Measurements from ENCODE around the gene TBC1D2B. TPM values are rescaled to one million over a fixed set of nuclear protein-coding genes. Genes with fewer than 3 reads are reported as not detected.
"Not testable (repeated sequence)": the region's sequence is repeated elsewhere in the genome, so short reads cannot be mapped to it uniquely, and the experiment has no call there.

The TBC1D2B gene
- total and polyA plus RNA-seq, 3 donors from 2014 or later, result 28.9 to 41.5 (median 40.6) TPM

GRCh38 chr15:77980098-77980497, 97.4 kb downstream of the TBC1D2B start:
- WGBS, 2 donors, result 89% methylated on average over 4 of the region's 8 CpGs; no CpG with 5 or more reads in 1 of the 2 donors
- Histone ChIP-seq H3K4me1 (peaks cover 5% of the 10 kb centered on the region), H3K9me3 (no peaks in the 10 kb centered on the region), H3K36me3 (ENCODE audit: low read depth, missing control alignments) (no peaks in the 10 kb centered on the region), H3K27ac (no peak overlapping the region), H3K27me3 (no peaks in the 10 kb centered on the region), H3K4me3 (no peak overlapping the region)
- intact Hi-C loops (cut with DNase I; ENCODE audit: low total_unique reads), result no loop called here
- TF ChIP-seq POLR2A (IDR thresholded peaks at IDR 0.05) (no peak), CTCF (IDR thresholded peaks at IDR 0.05) (no peak)
- DNase-seq, result no peak

GRCh38 chr15:77979157-77979556, 98.4 kb downstream of the TBC1D2B start:
- not testable (repeated sequence) for DNase-seq

GRCh38 chr15:77978759-77979145, 98.8 kb downstream of the TBC1D2B start:
- no CpG with 5 or more reads among the region's 13 CpGs for WGBS, 2 donors

More at GRCh38 chr15:77979157-77979556, 98.4 kb downstream of the TBC1D2B start:
- H3K9me3 ChIP-seq; intact Hi-C loops (cut with DNase I; ENCODE audit: low total_unique reads); H3K4me1 ChIP-seq; H3K4me3 ChIP-seq; H3K27me3 ChIP-seq; H3K27ac ChIP-seq; H3K36me3 ChIP-seq (ENCODE audit: low read depth, missing control alignments): not testable (repeated sequence)
- whole genome bisulfite sequencing, 2 donors, result 93 to 95% methylated on average over 5 to 8 of the region's 8 CpGs

GRCh38 chr15:77977903-77978758, 99.4 kb downstream of the TBC1D2B start:
- intact Hi-C loops (cut with DNase I; ENCODE audit: low total_unique reads); H3K4me1 ChIP-seq; DNase-seq; H3K4me3 ChIP-seq; H3K27me3 ChIP-seq; H3K9me3 ChIP-seq; H3K27ac ChIP-seq; H3K36me3 ChIP-seq (ENCODE audit: low read depth, missing control alignments): not testable (repeated sequence)
- 94 to 100% methylated on average over 2 to 18 of the region's 19 CpGs for WGBS, 2 donors

More at GRCh38 chr15:77978759-77979145, 98.8 kb downstream of the TBC1D2B start:
- H3K36me3 ChIP-seq (ENCODE audit: low read depth, missing control alignments); H3K27me3 ChIP-seq; H3K9me3 ChIP-seq; H3K27ac ChIP-seq; H3K4me3 ChIP-seq; intact Hi-C loops (cut with DNase I; ENCODE audit: low total_unique reads); DNase-seq; H3K4me1 ChIP-seq: not testable (repeated sequence)

- H3K4me3 ChIP-seq; H3K27ac ChIP-seq; intact Hi-C loops (cut with DNase I; ENCODE audit: low total_unique reads); H3K36me3 ChIP-seq (ENCODE audit: low read depth, missing control alignments); H3K27me3 ChIP-seq; DNase-seq; H3K9me3 ChIP-seq; H3K4me1 ChIP-seq: not testable (repeated sequence)
- WGBS, 2 donors, result 83 to 88% methylated on average over 12 to 25 of the region's 26 CpGs
These were observed 100.6 kb downstream of the TBC1D2B start for GRCh38 chr15:77976760-77977525.

GRCh38 chr15:77976095-77976450, 101.4 kb downstream of the TBC1D2B start:
- H3K27ac ChIP-seq; H3K36me3 ChIP-seq (ENCODE audit: low read depth, missing control alignments); H3K4me1 ChIP-seq; DNase-seq; H3K9me3 ChIP-seq; H3K27me3 ChIP-seq; H3K4me3 ChIP-seq; intact Hi-C loops (cut with DNase I; ENCODE audit: low total_unique reads): not testable (repeated sequence)
- WGBS, 2 donors, result 87 to 96% methylated on average over 3 to 11 of the region's 11 CpGs

- Histone ChIP-seq H3K27ac (no peak overlapping the region), H3K27me3 (no peaks in the 10 kb centered on the region), H3K4me1 (peaks cover 10% of the 10 kb centered on the region), H3K4me3 (no peak overlapping the region), H3K9me3 (no peaks in the 10 kb centered on the region), H3K36me3 (ENCODE audit: low read depth, missing control alignments) (no peaks in the 10 kb centered on the region)
- WGBS, 2 donors, result 71 to 75% methylated on average over 17 to 26 of the region's 26 CpGs
- peak; percentile 28 for DNase-seq
- TF ChIP-seq CTCF (IDR thresholded peaks at IDR 0.05), result no peak
- no peak for TF ChIP-seq POLR2A (IDR thresholded peaks at IDR 0.05)
- intact Hi-C loops (cut with DNase I; ENCODE audit: low total_unique reads), result no loop called here
These were observed 102.0 kb downstream of the TBC1D2B start for GRCh38 chr15:77975332-77976094.

Measured in testis (tissue), 3 donors.